K562 (cell line): Measurements from ENCODE around the gene TMC6. TPM values are rescaled to one million over a fixed set of nuclear protein-coding genes. Genes with fewer than 3 reads are reported as not detected.

Experiments
- CTBP1 ChIP-seq: fragments of 450-650 bp; IDR thresholded peaks from 2 replicates; pipeline ENCODE4 v1.6.1; 2016; ENCODE audit warnings: borderline replicate concordance
- CXXC5 ChIP-seq: fragments of 250-450 bp; sonication (Bioruptor Pico); IDR thresholded peaks from 2 replicates; pipeline ENCODE4 v1.8.0; 2022; ENCODE audit warnings: inconsistent platforms, mild to moderate bottlenecking, moderate library complexity
- DACH1 ChIP-seq: fragments of 450-650 bp; IDR thresholded peaks from 2 replicates; pipeline ENCODE4 v1.6.1; 2018; ENCODE audit not compliant: partially characterized antibody
- EGR1 ChIP-seq: fragments of 450-650 bp; conservative IDR thresholded peaks from 2 replicates; pipeline ENCODE4 v1.6.1; 2017; ENCODE audit warnings: mild to moderate bottlenecking
- MECOM ChIP-seq: fragments of 250-450 bp; sonication (Bioruptor Pico); IDR thresholded peaks from 2 replicates; pipeline ENCODE4 v1.8.0; 2022; ENCODE audit warnings: inconsistent platforms
- MTA1 ChIP-seq: fragments of 450-650 bp; IDR thresholded peaks from 2 replicates; pipeline ENCODE4 v1.6.1; 2017; ENCODE audit warnings: borderline replicate concordance
- NONO ChIP-seq, 2 experiments: fragments of 200-400 bp in 1 of 2; fragments of 450-650 bp in 1 of 2; formaldehyde crosslinking in 1 of 2; IDR thresholded peaks; 2 replicates each; pipeline ENCODE4 v1.6.1; 2017; ENCODE audit warnings: low read depth in 2 of 2, mild to moderate bottlenecking in 2 of 2, moderate library complexity in 2 of 2, low read length in 1 of 2
- NR2C2 ChIP-seq, 2 experiments: fragments of 200-800 bp in 1 of 2; sonication (Bioruptor generic) in 1 of 2; sonication (generic) in 1 of 2; formaldehyde crosslinking in 1 of 2; IDR thresholded peaks; 2 replicates each; pipeline versions ENCODE4 v1.6.1 to v1.8.0; 2016 to 2022; ENCODE audit warnings: mild to moderate bottlenecking in 1 of 2, missing compliant biosample characterization in 1 of 2, missing genetic modification characterization in 1 of 2, missing genetic modification reagents in 1 of 2
- POLR2A ChIP-seq: fragments of 450-650 bp; conservative IDR thresholded peaks from 2 replicates; pipeline ENCODE4 v1.6.1; 2016
- PURB ChIP-seq: sonication (generic); formaldehyde crosslinking; IDR thresholded peaks from 2 replicates; pipeline ENCODE4 v1.9.0; 2021; ENCODE audit warnings: low read depth, mild to moderate bottlenecking, missing genetic modification reagents
- TEAD4 ChIP-seq, 2 experiments: sonication (generic) in 1 of 2; formaldehyde crosslinking in 1 of 2; IDR thresholded peaks; 2 replicates each; pipeline versions ENCODE4 v1.6.1 to v1.8.0; 2012 to 2022; ENCODE audit warnings: borderline replicate concordance in 1 of 2, inconsistent platforms in 1 of 2, low read length in 1 of 2, mild to moderate bottlenecking in 1 of 2, missing genetic modification reagents in 1 of 2
- ZNF551 ChIP-seq: fragments of 250-450 bp; sonication (Bioruptor Pico); IDR thresholded peaks from 2 replicates; pipeline ENCODE4 v1.5.0; 2021; ENCODE audit warnings: mild to moderate bottlenecking, moderate library complexity
- ZNF785 ChIP-seq: fragments of 250-450 bp; sonication (Bioruptor Pico); IDR thresholded peaks from 2 replicates; pipeline ENCODE4 v1.4.0; 2020; ENCODE audit warnings: mild to moderate bottlenecking
- polyA plus RNA-seq, 8 experiments: library from polyadenylated mRNA; depleted of rRNA in 4 of 8; stranded (reverse) in 5 of 8; unstranded in 3 of 8; fragments of >200 nt; fragmentation: Nextera tagmentation in 2 of 8; fragmentation: Illumina TruSeq in 1 of 8; extraction: Ambion mirVana in 2 of 8; extraction: Trizol in 1 of 8; gene quantifications; 2 replicates each; pipeline versions ENCODE4 v1.2.1 to v1.2.3, GENCODE V29; 2011 to 2014; ENCODE audit warnings: inconsistent platforms in 1 of 8, missing spikeins in 1 of 8
- total RNA-seq, 7 experiments: library from RNA; depleted of rRNA in 6 of 7; stranded (reverse); fragments of >200 nt in 6 of 7; fragmentation: Illumina TruSeq in 2 of 7; extraction: Trizol in 2 of 7; gene quantifications; 2 replicates each; pipeline versions ENCODE4 v1.2.1 to v1.2.3, GENCODE V29; 2011 to 2021; ENCODE audit warnings: low replicate concordance in 1 of 7
- TF ChIP-seq, protein P1 (sequence below): fragments of 250-450 bp; sonication (Bioruptor Pico); IDR thresholded peaks from 2 replicates; pipeline ENCODE4 v1.9.0; 2021; ENCODE audit warnings: mild to moderate bottlenecking
- TF ChIP-seq, protein P2 (sequence below), 2 experiments: fragments of 450-650 bp; IDR thresholded peaks; 2 replicates each; pipeline ENCODE4 v1.6.1; 2016; ENCODE audit warnings: mild to moderate bottlenecking in 2 of 2, borderline replicate concordance in 1 of 2, low read depth in 1 of 2, moderate library complexity in 1 of 2
- TF ChIP-seq, protein P3 (sequence below): fragments of 450-650 bp; formaldehyde crosslinking; IDR thresholded peaks from 2 replicates; pipeline ENCODE4 v1.4.0; 2020; ENCODE audit warnings: mild to moderate bottlenecking, mixed read lengths

Gene TMC6
- total and polyA plus RNA-seq, 9 of the 15 experiments (the other 6 are each of a cell fraction or from before 2014, with no cell fraction given): 4.1 to 351 (median 66.9) TPM

DNA sequence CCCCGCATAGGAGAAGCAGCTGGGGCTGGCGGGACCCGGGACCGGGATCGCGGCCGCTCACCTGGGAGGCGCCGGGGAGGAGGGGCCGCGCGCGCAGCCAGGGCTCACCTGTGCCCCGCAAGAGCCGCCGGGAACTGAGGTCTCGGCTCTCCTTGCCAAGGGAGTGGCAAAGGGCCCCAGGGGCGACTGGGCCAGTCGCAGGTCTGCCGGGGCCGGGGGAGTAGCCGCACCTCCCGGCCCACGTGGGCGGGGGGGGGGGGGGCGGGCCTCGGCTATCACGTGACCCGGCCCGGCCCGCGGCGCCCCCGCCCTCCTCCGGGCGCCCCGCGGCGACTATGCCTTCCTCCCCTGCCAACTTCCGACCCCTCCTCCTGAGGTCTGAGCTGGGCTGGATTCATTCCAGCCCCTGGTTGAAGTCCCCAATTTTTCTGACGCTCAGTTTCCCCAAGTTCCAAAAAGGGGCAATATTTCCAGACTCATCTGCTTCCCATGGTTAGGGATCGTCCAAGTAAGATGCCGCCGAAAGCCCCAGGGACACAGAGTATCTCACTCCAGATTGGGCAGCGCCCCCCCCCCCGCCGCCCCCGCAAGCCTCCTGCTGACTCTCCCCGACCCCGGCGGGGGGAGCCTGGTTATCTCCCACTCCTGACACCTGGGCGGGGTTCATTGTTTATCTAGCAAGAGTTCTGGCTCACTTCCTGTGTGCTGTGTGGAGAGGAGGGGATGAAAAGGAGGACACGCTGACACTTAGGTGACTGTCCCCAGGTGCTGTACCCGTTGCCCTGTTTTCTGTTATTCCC is at the start of gene TMC6 (continued):
- peak; percentile 68; the same call in 1 of the 2 replicates for TF ChIP-seq MECOM (CRISPR knock-in tag)
- peak; percentile 68 for TF ChIP-seq CXXC5
- TF ChIP-seq ZNF551: no peak
- TF ChIP-seq, protein P1, sequence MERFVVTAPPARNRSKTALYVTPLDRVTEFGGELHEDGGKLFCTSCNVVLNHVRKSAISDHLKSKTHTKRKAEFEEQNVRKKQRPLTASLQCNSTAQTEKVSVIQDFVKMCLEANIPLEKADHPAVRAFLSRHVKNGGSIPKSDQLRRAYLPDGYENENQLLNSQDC (CRISPR knock-in tag): no peak
- TF ChIP-seq PURB: no peak
- TF ChIP-seq POLR2A: peak; percentile 81
- TF ChIP-seq, protein P2, sequence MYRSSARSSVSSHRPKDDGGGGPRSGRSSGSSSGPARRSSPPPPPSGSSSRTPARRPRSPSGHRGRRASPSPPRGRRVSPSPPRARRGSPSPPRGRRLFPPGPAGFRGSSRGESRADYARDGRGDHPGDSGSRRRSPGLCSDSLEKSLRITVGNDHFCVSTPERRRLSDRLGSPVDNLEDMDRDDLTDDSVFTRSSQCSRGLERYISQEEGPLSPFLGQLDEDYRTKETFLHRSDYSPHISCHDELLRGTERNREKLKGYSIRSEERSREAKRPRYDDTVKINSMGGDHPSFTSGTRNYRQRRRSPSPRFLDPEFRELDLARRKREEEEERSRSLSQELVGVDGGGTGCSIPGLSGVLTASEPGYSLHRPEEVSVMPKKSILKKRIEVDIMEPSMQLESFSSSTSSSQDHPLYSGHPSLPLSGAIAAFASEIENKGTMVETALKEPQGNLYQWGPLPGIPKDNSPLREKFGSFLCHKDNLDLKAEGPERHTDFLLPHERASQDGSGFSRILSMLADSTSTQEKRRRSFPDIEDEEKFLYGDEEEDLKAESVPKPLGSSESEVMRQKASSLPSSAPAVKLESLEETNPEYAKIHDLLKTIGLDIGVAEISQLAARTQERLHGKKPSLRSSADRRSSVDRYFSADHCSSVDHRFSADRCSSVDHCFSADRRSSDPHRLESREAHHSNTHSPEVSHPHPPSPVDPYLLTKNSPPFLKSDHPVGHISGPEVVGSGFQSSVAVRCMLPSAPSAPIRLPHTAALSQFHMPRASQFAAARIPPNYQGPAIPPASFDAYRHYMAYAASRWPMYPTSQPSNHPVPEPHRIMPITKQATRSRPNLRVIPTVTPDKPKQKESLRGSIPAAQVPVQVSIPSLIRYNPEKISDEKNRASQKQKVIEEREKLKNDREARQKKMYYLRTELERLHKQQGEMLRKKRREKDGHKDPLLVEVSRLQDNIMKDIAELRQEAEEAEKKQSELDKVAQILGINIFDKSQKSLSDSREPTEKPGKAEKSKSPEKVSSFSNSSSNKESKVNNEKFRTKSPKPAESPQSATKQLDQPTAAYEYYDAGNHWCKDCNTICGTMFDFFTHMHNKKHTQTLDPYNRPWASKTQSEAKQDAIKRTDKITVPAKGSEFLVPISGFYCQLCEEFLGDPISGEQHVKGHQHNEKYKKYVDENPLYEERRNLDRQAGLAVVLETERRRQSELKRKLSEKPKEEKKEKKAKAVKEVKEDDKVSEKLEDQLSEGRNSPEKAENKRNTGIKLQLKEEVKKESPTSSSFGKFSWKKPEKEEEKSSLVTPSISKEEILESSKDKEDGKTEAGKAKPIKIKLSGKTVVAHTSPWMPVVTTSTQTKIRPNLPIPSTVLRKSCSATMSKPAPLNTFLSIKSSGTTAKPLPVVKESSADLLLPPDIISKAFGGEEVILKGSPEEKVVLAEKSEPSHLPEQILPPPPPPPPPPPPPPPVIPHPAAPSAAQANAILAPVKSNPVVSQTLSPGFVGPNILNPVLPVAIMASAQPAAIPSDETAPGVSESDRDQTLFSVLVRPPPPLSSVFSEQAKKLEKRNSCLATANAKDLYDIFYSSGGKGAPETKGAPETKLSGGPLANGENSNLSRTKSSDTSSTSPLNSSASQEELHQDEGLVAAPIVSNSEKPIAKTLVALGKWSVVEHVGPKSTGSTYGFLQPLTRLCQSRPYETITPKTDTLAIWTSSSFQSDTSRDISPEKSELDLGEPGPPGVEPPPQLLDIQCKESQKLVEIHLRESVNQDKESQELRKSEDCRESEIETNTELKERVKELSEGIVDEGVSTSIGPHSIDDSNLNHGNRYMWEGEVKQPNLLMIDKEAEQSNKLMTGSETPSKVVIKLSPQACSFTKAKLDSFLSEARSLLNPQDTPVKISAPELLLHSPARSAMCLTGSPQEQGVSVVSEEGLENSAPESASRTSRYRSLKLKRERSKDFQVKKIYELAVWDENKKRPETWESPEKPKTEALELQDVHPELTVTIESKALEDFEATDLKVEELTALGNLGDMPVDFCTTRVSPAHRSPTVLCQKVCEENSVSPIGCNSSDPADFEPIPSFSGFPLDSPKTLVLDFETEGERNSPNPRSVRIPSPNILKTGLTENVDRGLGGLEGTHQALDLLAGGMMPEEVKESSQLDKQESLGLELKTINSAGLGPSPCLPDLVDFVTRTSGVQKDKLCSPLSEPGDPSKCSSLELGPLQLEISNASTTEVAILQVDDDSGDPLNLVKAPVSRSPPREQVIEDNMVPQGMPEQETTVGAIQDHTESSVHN (IDR thresholded peaks at IDR 0.05; ENCODE audit: borderline replicate concordance in 1 of 2, low read depth in 1 of 2): 0 out of 4 replicates have a peak, but pooled peaks of 1 of the 2 experiments have one; percentile 55
- TF ChIP-seq, protein P3, sequence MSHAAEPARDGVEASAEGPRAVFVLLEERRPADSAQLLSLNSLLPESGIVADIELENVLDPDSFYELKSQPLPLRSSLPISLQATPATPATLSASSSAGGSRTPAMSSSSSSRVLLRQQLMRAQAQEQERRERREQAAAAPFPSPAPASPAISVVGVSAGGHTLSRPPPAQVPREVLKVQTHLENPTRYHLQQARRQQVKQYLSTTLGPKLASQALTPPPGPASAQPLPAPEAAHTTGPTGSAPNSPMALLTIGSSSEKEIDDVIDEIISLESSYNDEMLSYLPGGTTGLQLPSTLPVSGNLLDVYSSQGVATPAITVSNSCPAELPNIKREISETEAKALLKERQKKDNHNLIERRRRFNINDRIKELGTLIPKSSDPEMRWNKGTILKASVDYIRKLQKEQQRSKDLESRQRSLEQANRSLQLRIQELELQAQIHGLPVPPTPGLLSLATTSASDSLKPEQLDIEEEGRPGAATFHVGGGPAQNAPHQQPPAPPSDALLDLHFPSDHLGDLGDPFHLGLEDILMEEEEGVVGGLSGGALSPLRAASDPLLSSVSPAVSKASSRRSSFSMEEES: peak; percentile 98
- peak; percentile 82 for TF ChIP-seq MTA1
- no peak for TF ChIP-seq NR2C2 (CRISPR knock-in tag; IDR thresholded peaks at IDR 0.05)
- TF ChIP-seq NR2C2 (tag; IDR thresholded peaks at IDR 0.05): peak; percentile 81
- peak; percentile 57 for TF ChIP-seq DACH1
- TF ChIP-seq EGR1: peak; percentile 100
- peak; percentile 89 for TF ChIP-seq CTBP1
- no peak for TF ChIP-seq NONO (IDR thresholded peaks at IDR 0.05; ENCODE audit: low read depth in 2 of 2, low read length in 1 of 2)
- TF ChIP-seq TEAD4 (IDR thresholded peaks at IDR 0.05; ENCODE audit: low read length): peak; percentile 82
- TF ChIP-seq TEAD4 (CRISPR knock-in tag; IDR thresholded peaks at IDR 0.05; ENCODE audit: borderline replicate concordance): no peak
- TF ChIP-seq ZNF785 (CRISPR knock-in tag): no peak
